Mucosa of descending colon (tissue), 3 donors: Measurements from ENCODE around the gene CHRDL2. TPM values are rescaled to one million over a fixed set of nuclear protein-coding genes. Genes with fewer than 3 reads are reported as not detected.

Experiments used
- ATAC-seq: fragments of 200-7000 bp; cut with Tn5 transposase; one replicate; pipeline ENCODE4 v1.9.1; 2020; ENCODE audit warnings: mild to moderate bottlenecking, moderate library complexity
- DNase-seq, 3 donors: peaks; one replicate each; pipeline ENCODE4 v3.0.0-alpha.2; 2020
- H3K36me3 ChIP-seq: fragments of 200-600 bp; one replicate; pipeline ENCODE4 v1.8.0; 2021; ENCODE audit warnings: low read depth, mild to moderate bottlenecking
- H3K4me1 ChIP-seq: fragments of 200-600 bp; one replicate; pipeline ENCODE4 v1.8.0; 2021; ENCODE audit warnings: low read depth, mild to moderate bottlenecking
- H3K4me3 ChIP-seq: fragments of 200-600 bp; one replicate; pipeline ENCODE4 v1.8.0; 2021; ENCODE audit warnings: mild to moderate bottlenecking
- H3K9me3 ChIP-seq: fragments of 200-600 bp; one replicate; pipeline ENCODE4 v1.8.0; 2021; ENCODE audit warnings: mild to moderate bottlenecking
- CTCF ChIP-seq: fragments of 200-600 bp; IDR thresholded peaks from one replicate; pipeline ENCODE4 v1.8.0; 2022; ENCODE audit warnings: antibody characterized with exemption, mild to moderate bottlenecking
- intact Hi-C, 2 donors: fragments of 100-400 bp; cut with DNase I in 1 of 2; cut with micrococcal nuclease in 1 of 2; formaldehyde crosslinking; loops; one replicate each; pipeline versions ENCODE4 v1.11.0 to v1.11.1; 2022; cut with DNase I, micrococcal nuclease
- total RNA-seq, 3 donors: library from RNA; stranded (reverse); fragmentation: NEBNext Ultra II Directional in 2 of 3; extraction: Animal tissue kit (Norgen Biotek cat#: 25700) in 2 of 3; gene quantifications; one replicate each; pipeline versions ENCODE4 v1.2.1 to v1.2.4, GENCODE V29; 2021 to 2023
- donor health status: DM: no; HTN: no; CAD: no; lungs with moderate emphysema.
- donor health status: DM: no; HTN: no; CAD: no.
- donor health status: DM: no; HTN: yes; CAD: no.

The CHRDL2 gene
- total RNA-seq, 3 donors from 2014 or later = 41.2 to 52.2 TPM; not detected in 1

- no peak for TF ChIP-seq CTCF
- DNase-seq (no peak), ATAC-seq (no peak)
- no peaks in the 10 kb centered on the region for H3K9me3 ChIP-seq
- H3K36me3 ChIP-seq = no peaks in the 10 kb centered on the region
- intact Hi-C loops = no loop called here
- H3K4me1 ChIP-seq = peaks cover 5% of the 10 kb centered on the region
- H3K4me3 ChIP-seq = no peak overlapping the region
These were observed 24.0 kb downstream of the CHRDL2 start for GRCh38 chr11:74707182-74707581.

DNA sequence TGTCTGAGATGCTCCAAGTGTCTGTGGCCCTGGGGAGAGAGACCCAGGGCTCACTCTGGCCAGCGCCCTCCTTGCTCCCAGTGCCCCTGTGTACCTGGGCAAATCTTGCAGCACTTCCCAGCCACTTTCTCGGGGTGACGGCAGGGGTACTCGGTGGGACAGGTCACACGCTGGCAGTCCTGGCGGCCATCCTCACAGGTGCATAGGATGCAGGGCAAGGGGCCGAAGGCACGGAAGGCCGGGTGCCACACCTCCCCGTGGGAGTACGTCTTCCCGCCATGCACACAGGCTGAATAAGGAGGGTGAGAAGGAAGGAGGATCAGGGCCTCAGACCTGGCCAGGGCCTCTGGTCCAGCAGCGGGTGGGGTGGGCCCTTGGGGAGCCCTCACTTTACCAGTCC lies 28.0 kb downstream of the CHRDL2 start:
- DNase-seq (no peak), ATAC-seq (no peak)
- no peak overlapping the region for H3K4me3 ChIP-seq
- TF ChIP-seq CTCF = no peak
- intact Hi-C loops = no loop called here
- H3K9me3 ChIP-seq = no peaks in the 10 kb centered on the region
- peaks cover 5% of the 10 kb centered on the region for H3K4me1 ChIP-seq
- no peaks in the 10 kb centered on the region for H3K36me3 ChIP-seq

DNA sequence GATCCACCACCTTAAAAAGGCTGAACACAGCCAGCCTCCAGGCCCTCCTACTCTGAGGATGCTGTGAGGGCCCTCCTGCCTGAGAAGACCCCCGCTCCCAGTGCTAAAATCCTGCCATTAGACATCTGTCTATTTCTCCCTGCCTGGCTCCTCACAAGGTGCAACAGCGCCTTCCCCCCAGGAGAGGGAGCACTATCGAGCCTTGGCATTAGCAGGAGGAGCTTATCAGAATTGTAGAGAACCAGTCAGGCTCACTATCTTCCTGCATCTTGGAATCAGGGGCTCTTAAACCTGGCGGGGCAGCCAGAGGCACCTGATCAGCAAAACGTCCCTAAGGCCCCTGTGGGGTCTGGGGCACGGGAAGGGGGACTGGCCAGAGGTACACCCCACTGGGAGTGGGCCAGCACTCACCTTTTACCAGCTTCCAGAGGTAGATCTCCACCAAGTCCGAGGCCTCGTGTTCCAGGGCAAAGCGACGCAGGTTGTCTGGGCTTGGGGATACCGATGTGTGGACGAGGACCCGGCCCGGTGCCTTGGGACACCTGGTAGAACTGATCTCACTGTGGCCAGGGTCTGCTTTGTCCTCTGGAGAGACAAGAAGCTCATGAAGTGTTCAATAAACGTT lies 28.7 kb downstream of the CHRDL2 start:
- ATAC-seq (peak; percentile 89), DNase-seq (peak in 2 of 3 donors; percentile 64 to 73)
- Histone ChIP-seq H3K9me3 (no peaks in the 10 kb centered on the region), H3K4me1 (no peaks in the 10 kb centered on the region), H3K4me3 (no peak overlapping the region), H3K36me3 (no peaks in the 10 kb centered on the region)
- peak; percentile 87 for TF ChIP-seq CTCF
- intact Hi-C loops = no loop called here

DNA sequence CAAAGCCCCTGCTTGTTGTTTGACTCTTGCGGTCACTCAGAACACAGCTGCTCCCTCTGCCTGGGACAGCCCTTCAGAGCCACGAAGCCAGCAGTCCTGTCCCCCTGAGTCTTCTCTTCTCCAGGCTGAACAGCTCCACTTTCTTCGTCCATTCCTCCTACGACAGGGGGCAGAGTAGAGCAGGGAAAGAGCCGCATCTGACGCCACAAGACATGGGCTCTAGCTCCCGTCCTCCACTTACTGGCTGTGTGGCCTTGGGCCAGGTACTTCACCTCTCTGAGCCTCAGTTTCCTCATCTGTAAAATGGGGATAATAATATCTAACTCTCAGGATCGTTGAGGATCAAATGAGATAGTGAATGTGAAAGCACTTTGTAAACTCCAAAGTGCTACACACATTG lies 29.9 kb downstream of the CHRDL2 start:
- no peaks in the 10 kb centered on the region for H3K36me3 ChIP-seq
- no peak for TF ChIP-seq CTCF
- no peaks in the 10 kb centered on the region for H3K4me1 ChIP-seq
- no peak overlapping the region for H3K4me3 ChIP-seq
- H3K9me3 ChIP-seq = no peaks in the 10 kb centered on the region
- intact Hi-C loops = no loop called here
- DNase-seq = no peak
- ATAC-seq = no peak

GRCh38 chr11:74699615-74700396 lies 31.4 kb downstream of the CHRDL2 start:
- Histone ChIP-seq H3K9me3 (no peaks in the 10 kb centered on the region), H3K4me1 (no peaks in the 10 kb centered on the region), H3K4me3 (no peak overlapping the region), H3K36me3 (no peaks in the 10 kb centered on the region)
- intact Hi-C loops = no loop called here
- no peak for ATAC-seq
- no peak for DNase-seq
- TF ChIP-seq CTCF = no peak
